ENCODE results near the gene UGT1A8.
"Not testable (repeated sequence)": the region's sequence is repeated elsewhere in the genome, so short reads cannot be mapped to it uniquely, and the experiment has no call there.

Gene UGT1A8

GRCh38 chr2:233699424-233700027 lies 82.1 kb downstream of the UGT1A8 start:
- DNase-seq (ENCODE audit: low read depth), result no peak
- H3K4me3 ChIP-seq (ENCODE audit: low read depth, low read length), result no peak overlapping the region
- no peak for TF ChIP-seq CTCF (IDR thresholded peaks at IDR 0.05; ENCODE audit: low read depth, low read length)
- no peak for TF ChIP-seq MAX (IDR thresholded peaks at IDR 0.05; ENCODE audit: low read depth, low read length)
- no peak for TF ChIP-seq POLR2A (IDR thresholded peaks at IDR 0.05; ENCODE audit: extremely low read depth, insufficient read length)
- TF ChIP-seq MYC (IDR thresholded peaks at IDR 0.05; ENCODE audit: low read depth, low read length), result no peak

- no peak for DNase-seq (ENCODE audit: low read depth)
- no peak overlapping the region for H3K4me3 ChIP-seq (ENCODE audit: low read depth, low read length)
- TF ChIP-seq MYC (IDR thresholded peaks at IDR 0.05; ENCODE audit: low read depth, low read length) (no peak), POLR2A (IDR thresholded peaks at IDR 0.05; ENCODE audit: extremely low read depth, insufficient read length) (no peak), CTCF (IDR thresholded peaks at IDR 0.05; ENCODE audit: low read depth, low read length) (no peak), MAX (IDR thresholded peaks at IDR 0.05; ENCODE audit: low read depth, low read length) (no peak)
Observed at GRCh38 chr2:233700028-233700635, 82.7 kb downstream of the UGT1A8 start.

- H3K4me3 ChIP-seq (ENCODE audit: low read depth, low read length); DNase-seq (ENCODE audit: low read depth): not testable (repeated sequence)
Observed at GRCh38 chr2:233700842-233701241, 83.4 kb downstream of the UGT1A8 start.

- TF ChIP-seq MYC (IDR thresholded peaks at IDR 0.05; ENCODE audit: low read depth, low read length) (no peak), POLR2A (IDR thresholded peaks at IDR 0.05; ENCODE audit: extremely low read depth, insufficient read length) (no peak), MAX (IDR thresholded peaks at IDR 0.05; ENCODE audit: low read depth, low read length) (no peak), CTCF (IDR thresholded peaks at IDR 0.05; ENCODE audit: low read depth, low read length) (no peak)
- H3K4me3 ChIP-seq (ENCODE audit: low read depth, low read length), result no peak overlapping the region
- no peak for DNase-seq (ENCODE audit: low read depth)
Observed at GRCh38 chr2:233702238-233702637, 84.8 kb downstream of the UGT1A8 start.

GRCh38 chr2:233705911-233706506 lies 88.6 kb downstream of the UGT1A8 start:
- H3K4me3 ChIP-seq (ENCODE audit: low read depth, low read length), result no peak overlapping the region
- DNase-seq (ENCODE audit: low read depth), result no peak
- TF ChIP-seq CTCF (IDR thresholded peaks at IDR 0.05; ENCODE audit: low read depth, low read length) (no peak), MAX (IDR thresholded peaks at IDR 0.05; ENCODE audit: low read depth, low read length) (no peak), POLR2A (IDR thresholded peaks at IDR 0.05; ENCODE audit: extremely low read depth, insufficient read length) (no peak), MYC (IDR thresholded peaks at IDR 0.05; ENCODE audit: low read depth, low read length) (no peak)

GRCh38 chr2:233706720-233707119 lies 89.3 kb downstream of the UGT1A8 start:
- DNase-seq (ENCODE audit: low read depth), result no peak
- H3K4me3 ChIP-seq (ENCODE audit: low read depth, low read length), result no peak overlapping the region
- TF ChIP-seq MYC (IDR thresholded peaks at IDR 0.05; ENCODE audit: low read depth, low read length) (no peak), POLR2A (IDR thresholded peaks at IDR 0.05; ENCODE audit: extremely low read depth, insufficient read length) (no peak), MAX (IDR thresholded peaks at IDR 0.05; ENCODE audit: low read depth, low read length) (no peak), CTCF (IDR thresholded peaks at IDR 0.05; ENCODE audit: low read depth, low read length) (no peak)
